HL-60 (cell line): ENCODE results near the gene BIRC5.

Experiments
- GABPA ChIP-seq: IDR thresholded peaks from 2 replicates; pipeline ENCODE4 v1.6.1; 2012; ENCODE audit warnings: low read depth
- POLR2AphosphoS5 ChIP-seq: IDR thresholded peaks from 2 replicates; pipeline ENCODE4 v1.6.1; 2012; ENCODE audit warnings: low read depth
- SPI1 ChIP-seq: IDR thresholded peaks from 2 replicates; pipeline ENCODE4 v1.6.1; 2012; ENCODE audit warnings: low read depth, mild to moderate bottlenecking, borderline replicate concordance
- TF ChIP-seq, protein P1 (sequence below): IDR thresholded peaks from one replicate; pipeline ENCODE4 v1.5.1; 2011; ENCODE audit warnings: low read length, control low read depth, inconsistent platforms; ENCODE audit not compliant: insufficient read depth
- TF ChIP-seq, protein P2 (sequence below): IDR thresholded peaks from 2 replicates; pipeline ENCODE4 v1.6.1; 2012; ENCODE audit warnings: low read depth; ENCODE audit not compliant: insufficient replicate concordance

DNA sequence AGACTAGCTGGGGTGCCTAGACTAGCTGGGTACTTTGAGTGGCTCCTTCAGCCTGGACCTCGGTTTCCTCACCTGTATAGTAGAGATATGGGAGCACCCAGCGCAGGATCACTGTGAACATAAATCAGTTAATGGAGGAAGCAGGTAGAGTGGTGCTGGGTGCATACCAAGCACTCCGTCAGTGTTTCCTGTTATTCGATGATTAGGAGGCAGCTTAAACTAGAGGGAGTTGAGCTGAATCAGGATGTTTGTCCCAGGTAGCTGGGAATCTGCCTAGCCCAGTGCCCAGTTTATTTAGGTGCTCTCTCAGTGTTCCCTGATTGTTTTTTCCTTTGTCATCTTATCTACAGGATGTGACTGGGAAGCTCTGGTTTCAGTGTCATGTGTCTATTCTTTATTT is 9.0 kb downstream of the BIRC5 start:
- TF ChIP-seq POLR2AphosphoS5 (no peak), GABPA (no peak), SPI1 (no peak)
- TF ChIP-seq, protein P1, sequence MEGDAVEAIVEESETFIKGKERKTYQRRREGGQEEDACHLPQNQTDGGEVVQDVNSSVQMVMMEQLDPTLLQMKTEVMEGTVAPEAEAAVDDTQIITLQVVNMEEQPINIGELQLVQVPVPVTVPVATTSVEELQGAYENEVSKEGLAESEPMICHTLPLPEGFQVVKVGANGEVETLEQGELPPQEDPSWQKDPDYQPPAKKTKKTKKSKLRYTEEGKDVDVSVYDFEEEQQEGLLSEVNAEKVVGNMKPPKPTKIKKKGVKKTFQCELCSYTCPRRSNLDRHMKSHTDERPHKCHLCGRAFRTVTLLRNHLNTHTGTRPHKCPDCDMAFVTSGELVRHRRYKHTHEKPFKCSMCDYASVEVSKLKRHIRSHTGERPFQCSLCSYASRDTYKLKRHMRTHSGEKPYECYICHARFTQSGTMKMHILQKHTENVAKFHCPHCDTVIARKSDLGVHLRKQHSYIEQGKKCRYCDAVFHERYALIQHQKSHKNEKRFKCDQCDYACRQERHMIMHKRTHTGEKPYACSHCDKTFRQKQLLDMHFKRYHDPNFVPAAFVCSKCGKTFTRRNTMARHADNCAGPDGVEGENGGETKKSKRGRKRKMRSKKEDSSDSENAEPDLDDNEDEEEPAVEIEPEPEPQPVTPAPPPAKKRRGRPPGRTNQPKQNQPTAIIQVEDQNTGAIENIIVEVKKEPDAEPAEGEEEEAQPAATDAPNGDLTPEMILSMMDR, result no peak
- TF ChIP-seq, protein P2, sequence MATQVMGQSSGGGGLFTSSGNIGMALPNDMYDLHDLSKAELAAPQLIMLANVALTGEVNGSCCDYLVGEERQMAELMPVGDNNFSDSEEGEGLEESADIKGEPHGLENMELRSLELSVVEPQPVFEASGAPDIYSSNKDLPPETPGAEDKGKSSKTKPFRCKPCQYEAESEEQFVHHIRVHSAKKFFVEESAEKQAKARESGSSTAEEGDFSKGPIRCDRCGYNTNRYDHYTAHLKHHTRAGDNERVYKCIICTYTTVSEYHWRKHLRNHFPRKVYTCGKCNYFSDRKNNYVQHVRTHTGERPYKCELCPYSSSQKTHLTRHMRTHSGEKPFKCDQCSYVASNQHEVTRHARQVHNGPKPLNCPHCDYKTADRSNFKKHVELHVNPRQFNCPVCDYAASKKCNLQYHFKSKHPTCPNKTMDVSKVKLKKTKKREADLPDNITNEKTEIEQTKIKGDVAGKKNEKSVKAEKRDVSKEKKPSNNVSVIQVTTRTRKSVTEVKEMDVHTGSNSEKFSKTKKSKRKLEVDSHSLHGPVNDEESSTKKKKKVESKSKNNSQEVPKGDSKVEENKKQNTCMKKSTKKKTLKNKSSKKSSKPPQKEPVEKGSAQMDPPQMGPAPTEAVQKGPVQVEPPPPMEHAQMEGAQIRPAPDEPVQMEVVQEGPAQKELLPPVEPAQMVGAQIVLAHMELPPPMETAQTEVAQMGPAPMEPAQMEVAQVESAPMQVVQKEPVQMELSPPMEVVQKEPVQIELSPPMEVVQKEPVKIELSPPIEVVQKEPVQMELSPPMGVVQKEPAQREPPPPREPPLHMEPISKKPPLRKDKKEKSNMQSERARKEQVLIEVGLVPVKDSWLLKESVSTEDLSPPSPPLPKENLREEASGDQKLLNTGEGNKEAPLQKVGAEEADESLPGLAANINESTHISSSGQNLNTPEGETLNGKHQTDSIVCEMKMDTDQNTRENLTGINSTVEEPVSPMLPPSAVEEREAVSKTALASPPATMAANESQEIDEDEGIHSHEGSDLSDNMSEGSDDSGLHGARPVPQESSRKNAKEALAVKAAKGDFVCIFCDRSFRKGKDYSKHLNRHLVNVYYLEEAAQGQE, result no peak
